H9 (cell line): ENCODE data around the gene SPDYC. TPM values are rescaled to one million over a fixed set of nuclear protein-coding genes. Genes with fewer than 3 reads are reported as not detected.

Experiments used
- DNase-seq: peaks from one replicate; pipeline ENCODE4 v3.0.0-alpha.2; 2017
- H2AFZ ChIP-seq: one replicate; pipeline ENCODE4 v1.6.1; 2013; ENCODE audit warnings: mild to moderate bottlenecking, low read length, control low read depth, moderate library complexity
- H2AK5ac ChIP-seq: 2 replicates; pipeline ENCODE4 v1.6.1; 2013; ENCODE audit warnings: low read length, control low read depth, mixed read lengths; ENCODE audit not compliant: insufficient read length
- H2BK120ac ChIP-seq: one replicate; pipeline ENCODE4 v1.6.1; 2013; ENCODE audit warnings: low read depth, mild to moderate bottlenecking, low read length, control low read depth, inconsistent platforms; ENCODE audit not compliant: poor library complexity, severe bottlenecking
- H2BK12ac ChIP-seq: 2 replicates; pipeline ENCODE4 v1.6.1; 2013; ENCODE audit warnings: low read length, control low read depth, mixed read lengths, low read depth; ENCODE audit not compliant: insufficient read length
- H2BK15ac ChIP-seq: 2 replicates; pipeline ENCODE4 v1.6.1; 2013; ENCODE audit warnings: low read depth, low read length, control low read depth
- H2BK20ac ChIP-seq: one replicate; pipeline ENCODE4 v1.6.1; 2013; ENCODE audit warnings: low read depth, mild to moderate bottlenecking, low read length, control low read depth, inconsistent platforms; ENCODE audit not compliant: poor library complexity, severe bottlenecking
- H2BK5ac ChIP-seq: 2 replicates; pipeline ENCODE4 v1.6.1; 2013; ENCODE audit warnings: low read length, control low read depth, mixed read lengths; ENCODE audit not compliant: insufficient read length
- H3K14ac ChIP-seq: 2 replicates; pipeline ENCODE4 v1.6.1; 2013; ENCODE audit warnings: low read length, control low read depth; ENCODE audit not compliant: insufficient read depth
- H3K18ac ChIP-seq: 2 replicates; pipeline ENCODE4 v1.6.1; 2013; ENCODE audit warnings: low read depth, mild to moderate bottlenecking, mixed read lengths, low read length, control low read depth; ENCODE audit not compliant: insufficient read length
- H3K23ac ChIP-seq: 2 replicates; pipeline ENCODE4 v1.6.1; 2013; ENCODE audit warnings: low read length, control low read depth, mixed read lengths, low read depth; ENCODE audit not compliant: insufficient read length
- H3K23me2 ChIP-seq: 2 replicates; pipeline ENCODE4 v1.6.1; 2013; ENCODE audit warnings: low read depth, mild to moderate bottlenecking, mixed read lengths, low read length, control low read depth; ENCODE audit not compliant: insufficient read length, poor library complexity, severe bottlenecking
- H3K27ac ChIP-seq: 2 replicates; pipeline ENCODE4 v1.5.1; 2013; ENCODE audit warnings: low read length, control low read depth, mixed read lengths, low read depth; ENCODE audit not compliant: insufficient read length
- H3K27me3 ChIP-seq: 2 replicates; pipeline ENCODE4 v1.6.1; 2013; ENCODE audit warnings: low read length, control low read depth, inconsistent platforms; ENCODE audit not compliant: insufficient read depth
- H3K4ac ChIP-seq: 2 replicates; pipeline ENCODE4 v1.6.1; 2013; ENCODE audit warnings: low read depth, mild to moderate bottlenecking, control low read depth, inconsistent platforms, low read length, moderate library complexity
- H3K4me1 ChIP-seq: 2 replicates; pipeline ENCODE4 v1.6.1; 2013; ENCODE audit warnings: low read length, control low read depth, inconsistent platforms; ENCODE audit not compliant: insufficient read depth
- H3K4me2 ChIP-seq: 2 replicates; pipeline ENCODE4 v1.6.1; 2013; ENCODE audit warnings: low read length, control low read depth, mixed read lengths; ENCODE audit not compliant: insufficient read length, insufficient read depth
- H3K56ac ChIP-seq: 2 replicates; pipeline ENCODE4 v1.6.1; 2013; ENCODE audit warnings: low read depth, mild to moderate bottlenecking, mixed read lengths, low read length, control low read depth; ENCODE audit not compliant: insufficient read length
- H3K79me1 ChIP-seq: 2 replicates; pipeline ENCODE4 v1.6.1; 2013; ENCODE audit warnings: low read depth, mild to moderate bottlenecking, moderate library complexity, low read length, control low read depth, inconsistent platforms; ENCODE audit not compliant: insufficient read depth, poor library complexity, severe bottlenecking
- H3K79me2 ChIP-seq: 2 replicates; pipeline ENCODE4 v1.6.1; 2013; ENCODE audit warnings: low read length, control low read depth, inconsistent platforms; ENCODE audit not compliant: insufficient read depth
- H3K9ac ChIP-seq: 2 replicates; pipeline ENCODE4 v1.6.1; 2013; ENCODE audit warnings: low read length, control low read depth, mixed read lengths; ENCODE audit not compliant: insufficient read length; ENCODE audit errors: extremely low read depth
- H3K9me3 ChIP-seq: one replicate; pipeline ENCODE4 v1.6.1; 2013; ENCODE audit warnings: low read depth, low read length, inconsistent platforms; ENCODE audit not compliant: control insufficient read depth
- H3T11ph ChIP-seq: one replicate; pipeline ENCODE4 v1.6.1; 2013; ENCODE audit warnings: mild to moderate bottlenecking, low read length, control low read depth, inconsistent platforms
- H4K20me1 ChIP-seq: one replicate; pipeline ENCODE4 v1.6.1; 2013; ENCODE audit not compliant: control insufficient read depth, insufficient read length, insufficient read depth
- H4K5ac ChIP-seq: 2 replicates; pipeline ENCODE4 v1.6.1; 2013; ENCODE audit warnings: low read depth, mild to moderate bottlenecking, mixed read lengths, low read length, control low read depth; ENCODE audit not compliant: insufficient read length
- H4K8ac ChIP-seq: replicated peaks from 2 replicates; pipeline ENCODE4 v1.6.1; 2013; ENCODE audit warnings: low read length, control low read depth, mixed read lengths, low read depth; ENCODE audit not compliant: insufficient read length
- H4K91ac ChIP-seq: 2 replicates; pipeline ENCODE4 v1.6.1; 2013; ENCODE audit warnings: low read depth, mild to moderate bottlenecking, moderate library complexity, mixed read lengths, low read length, control low read depth; ENCODE audit not compliant: insufficient read length
- H3K27ac Mint-ChIP-seq, 3 experiments: 2 replicates in 2 of 3; 3 replicates in 1 of 3; pipeline ENCODE4 v1.8.0; 2020 to 2021; ENCODE audit warnings: mixed read lengths in 3 of 3, mild to moderate bottlenecking in 1 of 3, moderate library complexity in 1 of 3
- H3K27me3 Mint-ChIP-seq: 2 replicates; pipeline ENCODE4 v1.8.0; 2021; ENCODE audit warnings: low read depth, mild to moderate bottlenecking, moderate library complexity, mixed read lengths
- H3K36me3 Mint-ChIP-seq, 3 experiments: 2 replicates in 2 of 3; 3 replicates in 1 of 3; pipeline ENCODE4 v1.8.0; 2020 to 2021; ENCODE audit warnings: low read depth in 3 of 3, mixed read lengths in 3 of 3; ENCODE audit not compliant: insufficient read depth in 1 of 3
- H3K4me1 Mint-ChIP-seq, 2 experiments: 2 replicates each; pipeline ENCODE4 v1.8.0; 2020; ENCODE audit warnings: mixed read lengths in 2 of 2
- H3K4me3 Mint-ChIP-seq, 2 experiments: 2 replicates in 1 of 2; 3 replicates in 1 of 2; pipeline ENCODE4 v1.8.0; 2020 to 2021; ENCODE audit warnings: mild to moderate bottlenecking in 2 of 2, mixed read lengths in 2 of 2, moderate library complexity in 1 of 2
- H3K9me3 Mint-ChIP-seq, 2 experiments: 2 replicates in 1 of 2; 3 replicates in 1 of 2; pipeline ENCODE4 v1.8.0; 2020; ENCODE audit warnings: mild to moderate bottlenecking in 2 of 2, mixed read lengths in 2 of 2, moderate library complexity in 1 of 2
- WGBS: extraction: QIAGEN DNeasy Blood & Tissue Kit; methylation state at CpG from one replicate; pipeline ENCODE4 v1.1.7; 2013; ENCODE audit warnings: missing lambda C conversion rate, low lambda C conversion rate, mixed read lengths; ENCODE audit not compliant: insufficient read length; ENCODE audit errors: extremely low coverage; 5-methylcytosine and 5-hydroxymethylcytosine counted together
- total RNA-seq: library from RNA; stranded (reverse); gene quantifications from 2 replicates; pipeline ENCODE4 v1.2.1, GENCODE V29; 2021
- TF ChIP-seq, protein P1 (sequence below): fragments of 200-600 bp; sonication (generic); conservative IDR thresholded peaks from 3 replicates; pipeline ENCODE4 v1.8.0; 2021; ENCODE audit warnings: antibody characterized with exemption, mild to moderate bottlenecking

The SPDYC gene
- total RNA-seq, 1 experiment from 2014 or later, result 0.61 TPM

GRCh38 chr11:65150509-65151299 lies 19.3 kb upstream of the SPDYC start:
- H3K4ac ChIP-seq, result no peak overlapping the region
- no peak overlapping the region for H3K4me2 ChIP-seq
- H3K9ac ChIP-seq, result no peak overlapping the region
- no peak overlapping the region for H4K5ac ChIP-seq
- no peak overlapping the region for H3K27ac ChIP-seq
- H2AK5ac ChIP-seq, result no peak overlapping the region
- H4K8ac ChIP-seq, result no peak overlapping the region
- no peak overlapping the region for H3K23ac ChIP-seq
- no peak overlapping the region for H3T11ph ChIP-seq
- no peaks in the 10 kb centered on the region for H3K4me1 ChIP-seq
- no peak overlapping the region for H3K4me3 Mint-ChIP-seq
- WGBS, result no CpG with 5 or more reads among the region's 12 CpGs
- peak; percentile 45 for DNase-seq
- H3K9me3 ChIP-seq, result no peaks in the 10 kb centered on the region
- peaks cover 15% of the 10 kb centered on the region for H3K27me3 Mint-ChIP-seq
- H4K91ac ChIP-seq, result no peak overlapping the region
- no peaks in the 10 kb centered on the region for H4K20me1 ChIP-seq
- no peaks in the 10 kb centered on the region for H3K36me3 Mint-ChIP-seq
- H3K27ac Mint-ChIP-seq, result peak overlapping the region in 1 of 3 experiments; percentile 18; a peak in 2 of 7 replicates
- no peak overlapping the region for H2BK20ac ChIP-seq
- H3K9me3 Mint-ChIP-seq, result peaks cover 5 to 8% of the 10 kb centered on the region in 2 experiments; a peak in 4 of 5 replicates
- no peak overlapping the region for H2BK12ac ChIP-seq
- no peaks in the 10 kb centered on the region for H3K79me1 ChIP-seq
- H3K4me1 Mint-ChIP-seq, result peaks cover 5 to 6% of the 10 kb centered on the region in 2 experiments; a peak in 3 of 4 replicates
- H2AFZ ChIP-seq, result no peak overlapping the region
- TF ChIP-seq, protein P1, sequence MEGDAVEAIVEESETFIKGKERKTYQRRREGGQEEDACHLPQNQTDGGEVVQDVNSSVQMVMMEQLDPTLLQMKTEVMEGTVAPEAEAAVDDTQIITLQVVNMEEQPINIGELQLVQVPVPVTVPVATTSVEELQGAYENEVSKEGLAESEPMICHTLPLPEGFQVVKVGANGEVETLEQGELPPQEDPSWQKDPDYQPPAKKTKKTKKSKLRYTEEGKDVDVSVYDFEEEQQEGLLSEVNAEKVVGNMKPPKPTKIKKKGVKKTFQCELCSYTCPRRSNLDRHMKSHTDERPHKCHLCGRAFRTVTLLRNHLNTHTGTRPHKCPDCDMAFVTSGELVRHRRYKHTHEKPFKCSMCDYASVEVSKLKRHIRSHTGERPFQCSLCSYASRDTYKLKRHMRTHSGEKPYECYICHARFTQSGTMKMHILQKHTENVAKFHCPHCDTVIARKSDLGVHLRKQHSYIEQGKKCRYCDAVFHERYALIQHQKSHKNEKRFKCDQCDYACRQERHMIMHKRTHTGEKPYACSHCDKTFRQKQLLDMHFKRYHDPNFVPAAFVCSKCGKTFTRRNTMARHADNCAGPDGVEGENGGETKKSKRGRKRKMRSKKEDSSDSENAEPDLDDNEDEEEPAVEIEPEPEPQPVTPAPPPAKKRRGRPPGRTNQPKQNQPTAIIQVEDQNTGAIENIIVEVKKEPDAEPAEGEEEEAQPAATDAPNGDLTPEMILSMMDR, result no peak
- H3K18ac ChIP-seq, result no peak overlapping the region
- H2BK5ac ChIP-seq, result no peak overlapping the region
- no peak overlapping the region for H3K56ac ChIP-seq
- H3K14ac ChIP-seq, result no peak overlapping the region; the same call in 1 of the 2 replicates
- H2BK15ac ChIP-seq, result no peak overlapping the region
- H3K23me2 ChIP-seq, result no peaks in the 10 kb centered on the region
- no peaks in the 10 kb centered on the region for H3K79me2 ChIP-seq
- H2BK120ac ChIP-seq, result no peak overlapping the region
- no peaks in the 10 kb centered on the region for H3K27me3 ChIP-seq
